ENCODE measurements around the gene CPLANE1.

DNA sequence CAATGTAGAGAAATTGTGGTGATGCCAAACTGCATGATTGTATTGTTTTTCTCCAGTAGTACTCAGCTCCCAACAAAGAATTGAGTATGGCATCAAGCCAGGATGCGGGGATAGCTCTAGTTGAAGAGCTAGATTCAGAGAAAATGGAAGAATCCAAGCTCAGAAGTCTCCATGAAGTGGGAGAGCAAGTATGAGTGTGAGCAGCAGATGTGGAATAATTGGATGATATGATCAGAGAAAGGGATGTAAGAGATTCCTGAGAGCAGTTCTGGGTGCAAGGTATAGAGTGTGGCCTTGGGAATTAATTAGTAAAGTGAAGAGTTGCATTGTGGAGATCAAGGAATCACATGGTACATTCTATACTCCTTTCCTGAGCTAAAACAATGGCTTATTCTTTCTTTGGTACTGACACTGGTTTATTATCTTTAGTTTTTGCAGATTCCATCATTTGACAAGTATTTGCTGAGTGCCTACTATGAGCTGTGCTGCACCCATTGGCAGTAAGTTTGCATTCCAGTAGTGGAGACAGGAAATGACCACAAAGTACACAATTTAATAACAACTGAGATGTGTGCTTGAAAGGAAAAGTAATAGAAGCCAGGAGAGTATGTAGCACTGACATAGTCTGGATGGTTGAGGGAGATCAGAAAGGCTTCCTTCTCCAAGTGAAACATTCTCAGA, 177.1 kb downstream of the CPLANE1 start:
- TF ChIP-seq POLR2A (IDR thresholded peaks at IDR 0.05) (no peak), CTCF (IDR thresholded peaks at IDR 0.05) (no peak)
